Measurements from ENCODE around the gene DOCK2.

The DOCK2 gene

DNA sequence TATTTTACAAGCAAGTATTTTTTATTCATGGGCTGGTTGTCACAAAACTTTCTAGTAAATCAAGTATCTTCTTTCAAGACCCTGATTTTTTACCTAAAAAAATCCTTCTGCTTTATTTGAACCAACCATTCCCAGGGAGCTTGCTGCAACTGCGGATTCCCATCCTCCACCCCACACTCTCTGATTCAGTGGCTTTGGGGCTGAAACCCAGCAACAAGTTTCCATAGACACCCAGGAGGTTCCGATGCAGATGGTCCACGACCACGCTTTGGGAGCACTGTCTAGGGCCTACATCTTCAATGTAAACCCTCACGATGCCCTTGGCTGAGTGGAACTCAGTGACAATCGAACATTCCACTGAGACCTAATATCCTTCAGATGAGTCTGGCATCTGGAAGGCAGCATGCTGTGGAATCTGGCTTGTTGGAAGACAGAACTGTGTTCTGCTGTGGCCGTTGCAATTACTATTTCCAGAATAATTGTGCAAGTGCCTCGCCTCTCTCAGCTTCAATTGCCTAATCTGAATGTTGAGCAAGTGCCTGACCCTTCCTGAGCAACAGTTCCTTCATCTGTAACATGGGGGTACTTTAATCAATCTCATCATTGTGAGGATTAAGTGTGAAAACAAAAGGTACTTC, 238.1 kb downstream of the DOCK2 start:
- no peak for TF ChIP-seq EZH2phosphoT487 (IDR thresholded peaks at IDR 0.05; ENCODE audit: borderline replicate concordance, low read length)
- TF ChIP-seq, protein P1, sequence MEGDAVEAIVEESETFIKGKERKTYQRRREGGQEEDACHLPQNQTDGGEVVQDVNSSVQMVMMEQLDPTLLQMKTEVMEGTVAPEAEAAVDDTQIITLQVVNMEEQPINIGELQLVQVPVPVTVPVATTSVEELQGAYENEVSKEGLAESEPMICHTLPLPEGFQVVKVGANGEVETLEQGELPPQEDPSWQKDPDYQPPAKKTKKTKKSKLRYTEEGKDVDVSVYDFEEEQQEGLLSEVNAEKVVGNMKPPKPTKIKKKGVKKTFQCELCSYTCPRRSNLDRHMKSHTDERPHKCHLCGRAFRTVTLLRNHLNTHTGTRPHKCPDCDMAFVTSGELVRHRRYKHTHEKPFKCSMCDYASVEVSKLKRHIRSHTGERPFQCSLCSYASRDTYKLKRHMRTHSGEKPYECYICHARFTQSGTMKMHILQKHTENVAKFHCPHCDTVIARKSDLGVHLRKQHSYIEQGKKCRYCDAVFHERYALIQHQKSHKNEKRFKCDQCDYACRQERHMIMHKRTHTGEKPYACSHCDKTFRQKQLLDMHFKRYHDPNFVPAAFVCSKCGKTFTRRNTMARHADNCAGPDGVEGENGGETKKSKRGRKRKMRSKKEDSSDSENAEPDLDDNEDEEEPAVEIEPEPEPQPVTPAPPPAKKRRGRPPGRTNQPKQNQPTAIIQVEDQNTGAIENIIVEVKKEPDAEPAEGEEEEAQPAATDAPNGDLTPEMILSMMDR (IDR thresholded peaks at IDR 0.05; ENCODE audit: low read depth, low read length, poor library complexity, severe bottlenecking): no peak
- H3K36me3 ChIP-seq (ENCODE audit: control insufficient read depth, low read length): peaks cover 9% of the 10 kb centered on the region; the same call in 1 of the 2 replicates
- no peak overlapping the region for H3K4me2 ChIP-seq (ENCODE audit: low read length)
- no peaks in the 10 kb centered on the region for H4K20me1 ChIP-seq (ENCODE audit: control insufficient read depth, insufficient read depth, low read depth, low read length)
- no peaks in the 10 kb centered on the region for H3K9me3 ChIP-seq (ENCODE audit: control insufficient read depth, insufficient read depth, low read length)
- no peaks in the 10 kb centered on the region for H3F3A ChIP-seq (ENCODE audit: control insufficient read depth, insufficient read depth)
- H3K4me1 ChIP-seq (ENCODE audit: control insufficient read depth, low read length): no peaks in the 10 kb centered on the region
- H3K79me2 ChIP-seq (ENCODE audit: control insufficient read depth, low read length): no peaks in the 10 kb centered on the region
- no peak overlapping the region for H3K4me3 ChIP-seq (ENCODE audit: low read length)
- no peaks in the 10 kb centered on the region for H3K27me3 ChIP-seq (ENCODE audit: control insufficient read depth, low read length)
- no peak overlapping the region for H3K27ac ChIP-seq (ENCODE audit: low read depth, low read length)
- no peaks in the 10 kb centered on the region for H3K9me2 ChIP-seq (replicated peaks; ENCODE audit: control insufficient read depth, low read length)

DNA sequence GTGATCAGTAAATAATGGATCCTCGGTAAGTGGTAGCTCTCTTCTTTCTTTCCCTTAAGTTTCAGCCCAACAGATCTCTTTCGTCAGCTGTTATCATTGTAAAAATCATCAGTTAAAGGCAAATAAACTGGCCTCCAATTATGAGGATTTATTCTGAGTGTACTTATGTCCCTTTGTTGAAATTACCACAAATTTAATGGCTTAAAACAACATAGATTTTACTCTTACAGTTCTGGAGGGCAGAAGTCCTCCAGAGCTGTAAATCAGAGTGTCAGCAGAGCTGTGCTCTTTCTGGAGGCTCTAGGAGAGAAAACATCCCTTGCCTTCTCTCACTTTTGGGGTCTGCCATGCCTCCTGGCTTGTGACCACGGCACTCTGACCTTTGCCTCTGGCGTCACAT, 238.7 kb downstream of the DOCK2 start:
- no peaks in the 10 kb centered on the region for H3F3A ChIP-seq (ENCODE audit: control insufficient read depth, insufficient read depth)
- no peaks in the 10 kb centered on the region for H3K4me1 ChIP-seq (ENCODE audit: control insufficient read depth, low read length)
- H3K4me3 ChIP-seq (ENCODE audit: low read length): no peak overlapping the region
- H3K9me3 ChIP-seq (ENCODE audit: control insufficient read depth, insufficient read depth, low read length): no peaks in the 10 kb centered on the region
- H3K9me2 ChIP-seq (replicated peaks; ENCODE audit: control insufficient read depth, low read length): no peaks in the 10 kb centered on the region
- H3K79me2 ChIP-seq (ENCODE audit: control insufficient read depth, low read length): no peaks in the 10 kb centered on the region
- H4K20me1 ChIP-seq (ENCODE audit: control insufficient read depth, insufficient read depth, low read depth, low read length): no peaks in the 10 kb centered on the region
- H3K27ac ChIP-seq (ENCODE audit: low read depth, low read length): no peak overlapping the region
- no peak overlapping the region for H3K4me2 ChIP-seq (ENCODE audit: low read length)
- TF ChIP-seq EZH2phosphoT487 (IDR thresholded peaks at IDR 0.05; ENCODE audit: borderline replicate concordance, low read length): no peak
- TF ChIP-seq, protein P1 (IDR thresholded peaks at IDR 0.05; ENCODE audit: low read depth, low read length, poor library complexity, severe bottlenecking): no peak
- H3K27me3 ChIP-seq (ENCODE audit: control insufficient read depth, low read length): no peaks in the 10 kb centered on the region
- peaks cover 8% of the 10 kb centered on the region; the same call in 1 of the 2 replicates for H3K36me3 ChIP-seq (ENCODE audit: control insufficient read depth, low read length)

DNA sequence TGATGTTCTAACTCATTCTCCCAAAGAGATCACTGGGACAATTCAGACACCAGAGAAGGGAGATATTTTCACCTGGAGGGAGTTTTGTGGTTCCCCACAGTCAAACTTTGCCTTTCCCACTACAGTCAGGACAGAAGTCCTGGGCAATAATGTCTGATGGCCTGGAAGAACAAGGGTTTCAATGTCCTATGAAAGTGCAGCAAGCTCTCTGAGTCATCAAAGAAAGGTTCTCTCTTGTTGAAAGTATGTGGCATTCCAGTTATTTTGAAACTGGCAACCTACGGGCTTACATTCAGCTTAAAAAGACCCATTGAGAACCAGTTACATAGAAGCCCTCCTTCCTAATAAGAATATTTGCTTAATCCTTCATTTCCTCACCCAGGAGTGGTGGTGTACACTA, 239.3 kb downstream of the DOCK2 start:
- no peaks in the 10 kb centered on the region for H3K4me1 ChIP-seq (ENCODE audit: control insufficient read depth, low read length)
- H3K79me2 ChIP-seq (ENCODE audit: control insufficient read depth, low read length): no peaks in the 10 kb centered on the region
- H3K9me2 ChIP-seq (replicated peaks; ENCODE audit: control insufficient read depth, low read length): no peaks in the 10 kb centered on the region
- H3K27ac ChIP-seq (ENCODE audit: low read depth, low read length): no peak overlapping the region
- no peaks in the 10 kb centered on the region for H3K27me3 ChIP-seq (ENCODE audit: control insufficient read depth, low read length)
- no peaks in the 10 kb centered on the region for H3F3A ChIP-seq (ENCODE audit: control insufficient read depth, insufficient read depth)
- H3K36me3 ChIP-seq (ENCODE audit: control insufficient read depth, low read length): peaks cover 4% of the 10 kb centered on the region; the same call in 1 of the 2 replicates
- no peak overlapping the region for H3K4me2 ChIP-seq (ENCODE audit: low read length)
- H3K4me3 ChIP-seq (ENCODE audit: low read length): no peak overlapping the region
- TF ChIP-seq EZH2phosphoT487 (IDR thresholded peaks at IDR 0.05; ENCODE audit: borderline replicate concordance, low read length): no peak
- no peaks in the 10 kb centered on the region for H3K9me3 ChIP-seq (ENCODE audit: control insufficient read depth, insufficient read depth, low read length)
- no peaks in the 10 kb centered on the region for H4K20me1 ChIP-seq (ENCODE audit: control insufficient read depth, insufficient read depth, low read depth, low read length)

DNA sequence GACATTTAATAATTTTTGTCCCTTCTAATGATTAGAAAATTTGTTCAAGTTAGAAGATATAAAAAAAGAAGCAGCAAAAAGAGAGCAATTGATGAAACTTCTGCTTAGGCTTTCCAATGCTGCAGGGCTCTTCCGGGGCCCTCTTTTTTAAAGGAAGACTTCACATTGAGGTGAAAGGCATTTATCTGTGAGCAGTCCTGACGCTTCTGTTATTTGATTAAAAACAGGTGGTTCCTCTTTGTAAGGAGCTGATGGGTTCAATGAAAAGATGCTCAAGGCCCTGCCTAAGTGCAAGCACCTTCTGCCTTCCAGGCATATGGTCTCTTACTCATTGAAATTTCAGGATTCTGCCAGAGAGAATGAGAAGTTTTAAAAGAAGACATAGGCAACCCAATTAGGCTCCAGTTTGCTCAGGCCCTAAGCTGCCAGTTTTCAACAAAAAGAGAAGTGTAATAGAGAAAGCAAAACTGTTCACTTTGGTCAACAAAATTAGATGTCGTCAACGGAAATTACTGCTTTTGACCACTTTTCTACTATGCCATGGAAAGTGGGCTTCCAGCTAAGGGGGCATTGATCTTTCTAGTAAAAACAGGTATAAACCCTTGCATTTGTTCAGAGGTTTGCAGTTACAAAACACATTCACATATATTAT, 243.1 kb downstream of the DOCK2 start:
- Histone ChIP-seq H3K9me2 (replicated peaks; ENCODE audit: control insufficient read depth, low read length) (no peaks in the 10 kb centered on the region), H3K9me3 (ENCODE audit: control insufficient read depth, insufficient read depth, low read length) (no peaks in the 10 kb centered on the region), H4K20me1 (ENCODE audit: control insufficient read depth, insufficient read depth, low read depth, low read length) (no peaks in the 10 kb centered on the region), H3K79me2 (ENCODE audit: control insufficient read depth, low read length) (no peaks in the 10 kb centered on the region), H3K4me1 (ENCODE audit: control insufficient read depth, low read length) (no peaks in the 10 kb centered on the region), H3K36me3 (ENCODE audit: control insufficient read depth, low read length) (no peaks in the 10 kb centered on the region), H3F3A (ENCODE audit: control insufficient read depth, insufficient read depth) (no peaks in the 10 kb centered on the region), H3K27me3 (ENCODE audit: control insufficient read depth, low read length) (no peaks in the 10 kb centered on the region), H3K27ac (ENCODE audit: low read depth, low read length) (no peak overlapping the region), H3K4me3 (ENCODE audit: low read length) (no peak overlapping the region), H3K4me2 (ENCODE audit: low read length) (no peak overlapping the region)
- TF ChIP-seq, protein P1 (IDR thresholded peaks at IDR 0.05; ENCODE audit: low read depth, low read length, poor library complexity, severe bottlenecking): no peak
- no peak for TF ChIP-seq EZH2phosphoT487 (IDR thresholded peaks at IDR 0.05; ENCODE audit: borderline replicate concordance, low read length)

Measured in DOHH2 (cell line).